SK-N-SH (cell line): Measurements from ENCODE around the gene EAPP. TPM values are rescaled to one million over a fixed set of nuclear protein-coding genes. Genes with fewer than 3 reads are reported as not detected.
A peak's percentile ranks its signal among the peaks of the same experiment; 100 is the strongest.

Source experiments
- CTCF ChIA-PET: fragments of 300-600, 350-600 bp; formaldehyde crosslinking; extraction: SDS; loops from one replicate; lab custom pipeline; 2021; lab: Yijun Ruan, JAX
- POLR2A ChIA-PET: fragments of 350-600 bp; sonication (Branson Sonifier 250); formaldehyde crosslinking; extraction: SDS; loops from one replicate; lab custom pipeline; 2020; ENCODE audit warnings: antibody characterized with exemption, inconsistent platforms; lab: Yijun Ruan, JAX
- DNase-seq: peaks from one replicate; pipeline ENCODE4 v3.0.0; 2012
- H2AFZ ChIP-seq: fragments of 200-600 bp; sonication (generic); 2 replicates; pipeline ENCODE4 v1.8.1; 2016; ENCODE audit warnings: antibody characterized with exemption, mild to moderate bottlenecking, low read depth
- H3F3A ChIP-seq: fragments of 200-600 bp; sonication (generic); replicated peaks from 2 replicates; pipeline ENCODE3; 2016; ENCODE audit warnings: antibody characterized with exemption, mild to moderate bottlenecking; ENCODE audit not compliant: insufficient read depth
- H3K27ac ChIP-seq, 2 experiments: fragments of 200-500 bp in 1 of 2; fragments of 200-600 bp in 1 of 2; sonication (Bioruptor generic) in 1 of 2; sonication (generic), shearing (Covaris generic) in 1 of 2; 2 replicates each; pipeline versions ENCODE4 v1.5.1 to v1.6.1; 2014 to 2016; ENCODE audit warnings: low read depth in 2 of 2, inconsistent platforms in 1 of 2, low read length in 1 of 2, mild to moderate bottlenecking in 1 of 2, mixed read lengths in 1 of 2
- H3K27me3 ChIP-seq: fragments of 200-600 bp; sonication (generic), shearing (Covaris generic); 2 replicates; pipeline ENCODE4 v1.6.1; 2016; ENCODE audit warnings: mixed run types; ENCODE audit not compliant: insufficient read depth
- H3K36me3 ChIP-seq, 2 experiments: fragments of 200-500 bp in 1 of 2; fragments of 200-600 bp in 1 of 2; sonication (Bioruptor generic) in 1 of 2; sonication (generic) in 1 of 2; replicated peaks in 1 of 2; 2 replicates each; pipeline versions ENCODE3 to v1.5.1; 2014 to 2016; ENCODE audit warnings: low read length in 1 of 2, mild to moderate bottlenecking in 1 of 2; ENCODE audit not compliant: insufficient read depth in 2 of 2, control insufficient read depth in 1 of 2
- H3K4me1 ChIP-seq, 2 experiments: fragments of 200-500 bp in 1 of 2; fragments of 200-600 bp in 1 of 2; sonication (Bioruptor generic) in 1 of 2; sonication (generic), shearing (Covaris generic) in 1 of 2; 2 replicates each; pipeline versions ENCODE4 v1.5.1 to v1.6.1; 2014 to 2016; ENCODE audit warnings: low read depth in 1 of 2, low read length in 1 of 2, mixed run types in 1 of 2; ENCODE audit not compliant: insufficient read depth in 2 of 2, control insufficient read depth in 1 of 2
- H3K4me2 ChIP-seq: fragments of 200-600 bp; sonication (generic), shearing (Covaris generic); 2 replicates; pipeline ENCODE4 v1.6.1; 2017; ENCODE audit warnings: mixed run types
- H3K4me3 ChIP-seq, 2 experiments: fragments of 200-500 bp in 1 of 2; fragments of 200-600 bp in 1 of 2; sonication (Bioruptor generic) in 1 of 2; sonication (generic), shearing (Covaris generic) in 1 of 2; 2 replicates each; pipeline versions ENCODE4 v1.5.1 to v1.8.1; 2014 to 2016; ENCODE audit warnings: low read depth in 2 of 2, inconsistent platforms in 1 of 2, low read length in 1 of 2, mild to moderate bottlenecking in 1 of 2, mixed read lengths in 1 of 2, moderate library complexity in 1 of 2
- H3K79me2 ChIP-seq: fragments of 200-600 bp; sonication (generic); 2 replicates; pipeline ENCODE4 v1.8.1; 2017; ENCODE audit warnings: mild to moderate bottlenecking; ENCODE audit not compliant: insufficient read depth
- H3K9ac ChIP-seq: fragments of 200-600 bp; sonication (generic); 2 replicates; pipeline ENCODE4 v1.6.1; 2017; ENCODE audit warnings: mixed run types
- H3K9me2 ChIP-seq: fragments of 200-600 bp; sonication (generic); 2 replicates; pipeline ENCODE4 v1.6.1; 2017; ENCODE audit warnings: mixed run types
- H3K9me3 ChIP-seq: fragments of 200-600 bp; sonication (generic); 2 replicates; pipeline ENCODE4 v1.6.1; 2017; ENCODE audit warnings: mixed run types, mild to moderate bottlenecking, moderate library complexity
- H4K20me1 ChIP-seq: fragments of 200-600 bp; sonication (generic); 2 replicates; pipeline ENCODE4 v1.6.1; 2017; ENCODE audit warnings: mild to moderate bottlenecking, mixed run types; ENCODE audit not compliant: insufficient read depth
- CTCF ChIP-seq: fragments of 200-600 bp; sonication (generic); IDR thresholded peaks from 2 replicates; pipeline ENCODE4 v1.6.1; 2017; ENCODE audit warnings: antibody characterized with exemption, mild to moderate bottlenecking, moderate library complexity
- EZH2phosphoT487 ChIP-seq: fragments of 200-600 bp; sonication (generic); IDR thresholded peaks from 2 replicates; pipeline ENCODE4 v1.6.1; 2017; ENCODE audit warnings: low read depth, mixed run types, mild to moderate bottlenecking, antibody characterized with exemption, moderate library complexity, borderline replicate concordance
- GABPA ChIP-seq: IDR thresholded peaks from 2 replicates; pipeline ENCODE4 v1.4.0; 2012; ENCODE audit warnings: low read depth, mild to moderate bottlenecking
- MAX ChIP-seq: IDR thresholded peaks from 2 replicates; pipeline ENCODE4 v1.4.0; 2012; ENCODE audit warnings: low read depth
- MEF2A ChIP-seq: IDR thresholded peaks from 2 replicates; pipeline ENCODE4 v1.4.0; 2012; ENCODE audit warnings: low read depth, borderline replicate concordance
- PBX3 ChIP-seq: IDR thresholded peaks from 2 replicates; pipeline ENCODE4; 2012
- RCOR1 ChIP-seq: fragments of 150-350 bp; IDR thresholded peaks from 2 replicates; pipeline ENCODE4 v1.6.1; 2017; ENCODE audit warnings: antibody characterized with exemption, low read length
- REST ChIP-seq: IDR thresholded peaks from 2 replicates; pipeline ENCODE4 v1.6.1; 2012; ENCODE audit warnings: mild to moderate bottlenecking, low read depth, low read length, moderate library complexity
- RFX5 ChIP-seq: IDR thresholded peaks from 2 replicates; pipeline ENCODE4 v1.6.1; 2012; ENCODE audit warnings: mild to moderate bottlenecking, improper control_type of control experiment, low read length
- TCF12 ChIP-seq: IDR thresholded peaks from 2 replicates; pipeline ENCODE4 v1.4.0; 2012
- USF2 ChIP-seq: fragments of 150-350 bp; IDR thresholded peaks from 2 replicates; pipeline ENCODE4 v1.6.1; 2017; ENCODE audit warnings: antibody characterized with exemption, low read length, low read depth, borderline replicate concordance
- WGBS: methylation state at CpG from one replicate; pipeline ENCODE4 v1.1.6; 2017; ENCODE audit warnings: low lambda C conversion rate; 5-methylcytosine and 5-hydroxymethylcytosine counted together
- polyA plus RNA-seq, 3 experiments: library from polyadenylated mRNA; depleted of rRNA; stranded (reverse); fragments of >200 nt; gene quantifications; 2 replicates each; pipeline ENCODE4 v1.2.3, GENCODE V29; 2012

EAPP gene
- polyA plus RNA-seq, 1 of the 3 experiments (the other 2 are of a cell fraction): 30.0 TPM

- TF ChIP-seq MAX: peak; percentile 85
- peak; percentile 50; the same call in 1 of the 2 replicates for TF ChIP-seq PBX3
- TF ChIP-seq RFX5: no peak
- TF ChIP-seq CTCF: peak; percentile 52
- no peak for TF ChIP-seq REST
- TF ChIP-seq MEF2A: peak; percentile 35; the same call in 1 of the 2 replicates
- TF ChIP-seq GABPA: no peak
- TF ChIP-seq TCF12: peak; percentile 73
- TF ChIP-seq EZH2phosphoT487: no peak
- TF ChIP-seq, all 33 proteins: peak for 15
Measured at GRCh38 chr14:34496679-34497513, 42.6 kb downstream of the EAPP start (continued).

GRCh38 chr14:34496007-34496678, 43.4 kb downstream of the EAPP start:
- no peaks in the 10 kb centered on the region for H3K27me3 ChIP-seq
- no peak for DNase-seq
- POLR2A ChIA-PET: interaction anchor here (1.5 kb wide), 1 partner anchor 34 kb away, joined by 3 read pairs; the partner anchor contains the start of gene SPTSSA
- H3K4me3 ChIP-seq: no peak overlapping the region
- WGBS: 89% methylated on average over 11 of the region's 11 CpGs
- peaks cover 0 to 8% of the 10 kb centered on the region in 2 experiments; a peak in 2 of 4 replicates for H3K4me1 ChIP-seq
- H3K9me3 ChIP-seq: no peaks in the 10 kb centered on the region
- H3K79me2 ChIP-seq: no peaks in the 10 kb centered on the region
- H3K9ac ChIP-seq: peak overlapping the region; percentile 6; the same call in 1 of the 2 replicates
- H3K4me2 ChIP-seq: no peak overlapping the region
- H3K9me2 ChIP-seq: no peaks in the 10 kb centered on the region
- H2AFZ ChIP-seq: peak overlapping the region; percentile 77; the same call in 1 of the 2 replicates
- H3K27ac ChIP-seq: peak overlapping the region in 1 of 2 experiments; percentile 98; a peak in 3 of 4 replicates
- no peaks in the 10 kb centered on the region for H3K36me3 ChIP-seq
- TF ChIP-seq USF2 (no peak), RCOR1 (no peak), REST (no peak), MEF2A (no peak), RFX5 (no peak)
- CTCF ChIA-PET: interaction anchor here (1.0 to 6.3 kb wide), 2 partner anchors 9 to 166 kb away, joined by 3 to 70 read pairs; no protein-coding TSS in a partner anchor
- H3F3A ChIP-seq: peaks cover 9% of the 10 kb centered on the region
- no peaks in the 10 kb centered on the region for H4K20me1 ChIP-seq
